HCT116 (cell line): Measurements from ENCODE around the gene CATSPERE. TPM values are rescaled to one million over a fixed set of nuclear protein-coding genes. Genes with fewer than 3 reads are reported as not detected.
A peak's percentile ranks its signal among the peaks of the same experiment; 100 is the strongest.

Experiments
- ATAC-seq: fragments of 200-7000 bp; cut with Tn5 transposase; 2 replicates; pipeline ENCODE4 v1.9.1; 2020; ENCODE audit warnings: mild to moderate bottlenecking, moderate library complexity
- BruUV-seq: library from RNA; stranded (reverse); fragments of 400-500 nt; replicated peaks from 2 replicates; lab custom pipeline; 2021; lab: Mats Ljungman, UMichigan
- CTCF ChIA-PET: fragments of 300-600 bp; sonication (Branson Sonifier 250); formaldehyde crosslinking; loops from one replicate; lab custom pipeline; 2021; ENCODE audit warnings: antibody characterized with exemption; lab: Charles Lee
- POLR2A ChIA-PET: fragments of 300-600, 350-600 bp; sonication (Branson Sonifier 250); formaldehyde crosslinking; loops from one replicate; lab custom pipeline; 2021; ENCODE audit warnings: antibody characterized with exemption; lab: Charles Lee
- RAD21 ChIA-PET, 2 experiments: fragments of 300-600 bp; sonication (Branson Sonifier 250); formaldehyde crosslinking; loops; one replicate each; lab custom pipeline; 2023; ENCODE audit warnings: low total read pairs in 2 of 2; ENCODE audit not compliant: uncharacterized antibody in 2 of 2, unreplicated experiment in 2 of 2, low non-redundant PET in 1 of 2; lab: Charles Lee
- DNase-seq: peaks from one replicate; pipeline ENCODE4 v3.0.0-alpha.2; 2010; ENCODE audit warnings: low read depth, low spot score
- H2AFZ ChIP-seq: fragments of 200-600 bp; shearing (Covaris generic), sonication (generic); 2 replicates; pipeline ENCODE4 v1.6.1; 2017; ENCODE audit warnings: low read depth, mixed run types, mixed read lengths, antibody characterized with exemption, low read length; ENCODE audit not compliant: poor library complexity, severe bottlenecking
- H3K27ac ChIP-seq: 2 replicates; pipeline ENCODE4 v1.5.1; 2012; ENCODE audit warnings: low read depth, low read length
- H3K27me3 ChIP-seq: fragments of 200-600 bp; sonication (generic); 2 replicates; pipeline ENCODE4 v1.6.1; 2016; ENCODE audit warnings: mixed run types, low read length, mixed read lengths; ENCODE audit not compliant: insufficient read depth
- H3K36me3 ChIP-seq, 2 experiments: fragments of 200-500 bp in 1 of 2; fragments of 200-600 bp in 1 of 2; sonication (Bioruptor generic) in 1 of 2; sonication (generic) in 1 of 2; 2 replicates each; pipeline versions ENCODE4 v1.5.1 to v1.6.1; 2014 to 2016; ENCODE audit warnings: low read length in 2 of 2, inconsistent platforms in 1 of 2, mixed read lengths in 1 of 2, mixed run types in 1 of 2; ENCODE audit not compliant: insufficient read depth in 2 of 2, control insufficient read depth in 1 of 2
- H3K4me1 ChIP-seq, 2 experiments: fragments of 200-600 bp in 1 of 2; sonication (generic) in 1 of 2; 2 replicates each; pipeline versions ENCODE4 v1.5.1 to v1.6.1; 2012 to 2017; ENCODE audit warnings: low read length in 2 of 2, inconsistent platforms in 1 of 2, mild to moderate bottlenecking in 1 of 2, mixed read lengths in 1 of 2, mixed run types in 1 of 2, moderate library complexity in 1 of 2; ENCODE audit not compliant: insufficient read depth in 2 of 2, control insufficient read depth in 1 of 2
- H3K4me2 ChIP-seq: fragments of 200-600 bp; sonication (generic); 2 replicates; pipeline ENCODE4 v1.6.1; 2017; ENCODE audit warnings: mixed run types, low read length, mixed read lengths
- H3K4me3 ChIP-seq, 2 experiments: fragments of 200-600 bp in 1 of 2; sonication (generic) in 1 of 2; replicated peaks in 1 of 2; 2 replicates each; pipeline ENCODE4 v1.5.1; 2011 to 2016; ENCODE audit warnings: low read length in 2 of 2, control low read depth in 1 of 2, low read depth in 1 of 2, mild to moderate bottlenecking in 1 of 2, mixed read lengths in 1 of 2, mixed run types in 1 of 2
- H3K79me2 ChIP-seq: fragments of 200-600 bp; sonication (generic); 2 replicates; pipeline ENCODE4 v1.6.1; 2017; ENCODE audit warnings: mild to moderate bottlenecking, mixed run types, low read length, moderate library complexity, mixed read lengths; ENCODE audit not compliant: insufficient read depth
- H3K9ac ChIP-seq: fragments of 200-600 bp; sonication (generic); 2 replicates; pipeline ENCODE4 v1.6.1; 2016; ENCODE audit warnings: low read length, mixed read lengths
- H3K9me2 ChIP-seq: fragments of 200-600 bp; sonication (generic), shearing (Covaris generic); 2 replicates; pipeline ENCODE4 v1.6.1; 2017; ENCODE audit warnings: mixed run types, mild to moderate bottlenecking, moderate library complexity; ENCODE audit not compliant: insufficient read depth
- H3K9me3 ChIP-seq, 2 experiments: fragments of 200-500 bp in 1 of 2; fragments of 200-600 bp in 1 of 2; sonication (Bioruptor generic) in 1 of 2; sonication (generic) in 1 of 2; 2 replicates each; pipeline ENCODE4 v1.6.1; 2014 to 2017; ENCODE audit warnings: low read length in 2 of 2, mixed read lengths in 2 of 2, inconsistent platforms in 1 of 2, low read depth in 1 of 2, mild to moderate bottlenecking in 1 of 2, mixed run types in 1 of 2, moderate library complexity in 1 of 2; ENCODE audit not compliant: control insufficient read depth in 1 of 2, insufficient read depth in 1 of 2
- H4K20me1 ChIP-seq: fragments of 200-600 bp; sonication (generic), shearing (Covaris generic); 2 replicates; pipeline ENCODE4 v1.6.1; 2017; ENCODE audit warnings: mixed run types, mild to moderate bottlenecking, moderate library complexity; ENCODE audit not compliant: insufficient read depth
- ATF3 ChIP-seq: IDR thresholded peaks from 2 replicates; pipeline ENCODE4 v1.6.1; 2012
- CTCF ChIP-seq, 3 experiments: fragments of 200-600 bp in 1 of 3; sonication (generic) in 1 of 3; IDR thresholded peaks in 2 of 3; conservative IDR thresholded peaks in 1 of 3; 2 replicates each; pipeline ENCODE4 v1.5.1; 2012 to 2017; ENCODE audit warnings: low read depth in 2 of 3, low read length in 2 of 3, antibody characterized with exemption in 1 of 3, borderline replicate concordance in 1 of 3, control low read depth in 1 of 3, mild to moderate bottlenecking in 1 of 3, mixed read lengths in 1 of 3, mixed run types in 1 of 3, moderate library complexity in 1 of 3; ENCODE audit not compliant: insufficient read depth in 1 of 3
- RAD21 ChIP-seq: IDR thresholded peaks from 2 replicates; pipeline ENCODE4 v1.6.1; 2012; ENCODE audit warnings: low read depth, mild to moderate bottlenecking
- SP1 ChIP-seq: IDR thresholded peaks from 2 replicates; pipeline ENCODE4 v1.6.1; 2012; ENCODE audit warnings: low read depth
- TCF7L2 ChIP-seq: IDR thresholded peaks from 2 replicates; pipeline ENCODE4 v1.7.0; 2011; ENCODE audit warnings: borderline replicate concordance, inconsistent platforms; ENCODE audit not compliant: insufficient read depth, insufficient read length; ENCODE audit errors: extremely low read depth
- ZNF274 ChIP-seq: fragments of 200-500 bp; sonication (Bioruptor generic); IDR thresholded peaks from 2 replicates; pipeline ENCODE4 v1.6.1; 2014; ENCODE audit warnings: mild to moderate bottlenecking, low read depth, low read length, inconsistent platforms
- intact Hi-C: fragments of 100-400 bp; cut with micrococcal nuclease; formaldehyde crosslinking; loops from 2 replicates; pipeline ENCODE4 v1.10.0; 2022
- total RNA-seq: library from RNA; stranded (reverse); gene quantifications from one replicate; pipeline ENCODE4 v1.2.1, GENCODE V29; 2021; ENCODE audit not compliant: unreplicated experiment

The CATSPERE gene
- total RNA-seq, 1 experiment from 2014 or later: 0.34 TPM

GRCh38 chr1:244603498-244603897 lies 142.4 kb downstream of the CATSPERE start:
- Histone ChIP-seq H3K9ac (no peak overlapping the region), H3K4me1 (peaks cover 7 to 22% of the 10 kb centered on the region in 2 experiments; a peak in 2 of 4 replicates)
- ATAC-seq: no peak
- BruUV-seq: no TSS peak
- no peak for TF ChIP-seq ATF3
- peak; percentile 58 to 86 (median 65) for TF ChIP-seq CTCF (IDR thresholded peaks at IDR 0.05 in 2 of 3, conservative IDR thresholded peaks at IDR 0.05 in 1 of 3; ENCODE audit: borderline replicate concordance in 1 of 3, insufficient read depth in 1 of 3, low read depth in 2 of 3, low read length in 2 of 3)
- TF ChIP-seq RAD21: peak; percentile 91
- no peak for TF ChIP-seq ZNF274
- no peak for TF ChIP-seq TCF7L2
- no peak for TF ChIP-seq SP1
- TF ChIP-seq, all 23 proteins: peak for 2
- RAD21 ChIA-PET: interaction anchor here (1.0 to 1.9 kb wide), 2 partner anchors 193 kb away, joined by 9 to 11 read pairs; no protein-coding TSS in a partner anchor
- Histone ChIP-seq H2AFZ (no peak overlapping the region), H3K9me3 (no peaks in the 10 kb centered on the region), H3K79me2 (no peaks in the 10 kb centered on the region), H3K27me3 (no peaks in the 10 kb centered on the region), H4K20me1 (no peaks in the 10 kb centered on the region), H3K9me2 (no peaks in the 10 kb centered on the region), H3K27ac (no peak overlapping the region), H3K4me3 (no peak overlapping the region), H3K4me2 (no peak overlapping the region), H3K36me3 (no peaks in the 10 kb centered on the region)
- DNase-seq: peak; percentile 13
- intact Hi-C loops: loop anchor here (1.0 kb wide), 2 partner anchors 50 to 193 kb away; partner anchors contain the start of gene DESI2
- POLR2A ChIA-PET: interaction anchor here (0.6 kb wide), 1 partner anchor 1111 kb away, joined by 4 read pairs; no protein-coding TSS in a partner anchor
- CTCF ChIA-PET: interaction anchor here (0.9 to 4.0 kb wide), 10 partner anchors 14 to 550 kb away, joined by 3 to 66 read pairs (median 4); no protein-coding TSS in a partner anchor
